HepG2 (cell line): ENCODE results near the gene VSNL1. TPM values are rescaled to one million over a fixed set of nuclear protein-coding genes. Genes with fewer than 3 reads are reported as not detected.

Source experiments
- CCDC6 ChIP-seq: sonication (generic); formaldehyde crosslinking; IDR thresholded peaks from 2 replicates; pipeline ENCODE4 v1.8.1; 2022; ENCODE audit warnings: mild to moderate bottlenecking, missing genetic modification reagents, moderate library complexity
- KAT8 ChIP-seq: IDR thresholded peaks from 2 replicates; pipeline ENCODE4 v1.6.1; 2016; ENCODE audit warnings: missing genetic modification reagents, missing compliant biosample characterization
- KDM2A ChIP-seq: sonication (generic); formaldehyde crosslinking; IDR thresholded peaks from 2 replicates; pipeline ENCODE4 v1.4.0; 2020; ENCODE audit warnings: low read depth, missing genetic modification reagents, borderline replicate concordance
- KLF16 ChIP-seq, 2 experiments: sonication (generic) in 1 of 2; formaldehyde crosslinking in 1 of 2; IDR thresholded peaks; 2 replicates each; pipeline versions ENCODE4 v1.6.1 to v1.8.0; 2016 to 2023; ENCODE audit warnings: missing genetic modification reagents in 2 of 2, missing compliant biosample characterization in 1 of 2
- MAZ ChIP-seq, 2 experiments: sonication (generic) in 1 of 2; formaldehyde crosslinking in 1 of 2; IDR thresholded peaks; 2 replicates each; pipeline versions ENCODE4 v1.5.0 to v1.6.1; 2012 to 2020; ENCODE audit warnings: low read depth in 2 of 2, mild to moderate bottlenecking in 2 of 2, borderline replicate concordance in 1 of 2, improper control_type of control experiment in 1 of 2, low read length in 1 of 2, missing genetic modification reagents in 1 of 2, moderate library complexity in 1 of 2
- MXD4 ChIP-seq: IDR thresholded peaks from 2 replicates; pipeline ENCODE4 v1.6.1; 2016; ENCODE audit warnings: mild to moderate bottlenecking, missing biosample characterization, missing genetic modification reagents
- MXI1 ChIP-seq: IDR thresholded peaks from 3 replicates; pipeline ENCODE4 v1.6.1; 2012; ENCODE audit warnings: low read depth, low read length, inconsistent platforms, borderline replicate concordance
- SKI ChIP-seq: fragments of 450-650 bp; IDR thresholded peaks from one replicate; pipeline ENCODE4 v1.6.1; 2018; ENCODE audit warnings: mild to moderate bottlenecking; ENCODE audit not compliant: partially characterized antibody
- SMC3 ChIP-seq: IDR thresholded peaks from 2 replicates; pipeline ENCODE4 v1.6.1; 2011; ENCODE audit warnings: low read length, improper control_type of control experiment
- SNRNP70 ChIP-seq: fragments of 200-400 bp; formaldehyde crosslinking; IDR thresholded peaks from 2 replicates; pipeline ENCODE4 v1.6.1; 2017; ENCODE audit warnings: mild to moderate bottlenecking, low read depth, low read length, moderate library complexity
- SYNCRIP ChIP-seq: fragments of 200-400 bp; formaldehyde crosslinking; IDR thresholded peaks from 2 replicates; pipeline ENCODE4 v1.6.1; 2018; ENCODE audit warnings: mild to moderate bottlenecking, low read depth, low read length; ENCODE audit not compliant: insufficient read depth
- TBX2 ChIP-seq: sonication (generic); formaldehyde crosslinking; IDR thresholded peaks from 2 replicates; pipeline ENCODE4 v1.5.0; 2020; ENCODE audit warnings: missing genetic modification reagents, mild to moderate bottlenecking, borderline replicate concordance
- THRA ChIP-seq: sonication (generic); formaldehyde crosslinking; IDR thresholded peaks from 2 replicates; pipeline ENCODE4 v1.4.0; 2020; ENCODE audit warnings: missing genetic modification reagents, borderline replicate concordance
- ZBTB25 ChIP-seq: IDR thresholded peaks from 2 replicates; pipeline ENCODE4 v1.6.1; 2018; ENCODE audit warnings: missing genetic modification reagents
- ZFP91 ChIP-seq: sonication (generic); formaldehyde crosslinking; IDR thresholded peaks from 2 replicates; pipeline ENCODE4 v1.9.0; 2022; ENCODE audit warnings: missing genetic modification reagents, mild to moderate bottlenecking, borderline replicate concordance
- ZNF24 ChIP-seq: fragments of 450-650 bp; IDR thresholded peaks from 2 replicates; pipeline ENCODE4 v1.6.1; 2017; ENCODE audit warnings: antibody characterized with exemption, mild to moderate bottlenecking
- ZNF281 ChIP-seq: sonication (generic); formaldehyde crosslinking; IDR thresholded peaks from 2 replicates; pipeline ENCODE4 v1.4.0; 2020; ENCODE audit warnings: missing genetic modification reagents, borderline replicate concordance
- ZNF333 ChIP-seq: sonication (generic); formaldehyde crosslinking; IDR thresholded peaks from 2 replicates; pipeline ENCODE4 v1.4.0; 2020; ENCODE audit warnings: mild to moderate bottlenecking, missing genetic modification reagents, borderline replicate concordance
- ZNF33A ChIP-seq: sonication (generic); formaldehyde crosslinking; IDR thresholded peaks from 2 replicates; pipeline ENCODE4 v1.5.1; 2020; ENCODE audit warnings: missing genetic modification reagents, mild to moderate bottlenecking, moderate library complexity, borderline replicate concordance
- ZNF572 ChIP-seq: sonication (generic); formaldehyde crosslinking; IDR thresholded peaks from 2 replicates; pipeline ENCODE4 v1.5.1; 2020; ENCODE audit warnings: mild to moderate bottlenecking, missing genetic modification reagents
- ZNF761 ChIP-seq: sonication (generic); formaldehyde crosslinking; conservative IDR thresholded peaks from 2 replicates; pipeline ENCODE4 v1.4.0; 2020; ENCODE audit warnings: mild to moderate bottlenecking, missing genetic modification reagents
- ZNF781 ChIP-seq: sonication (generic); formaldehyde crosslinking; IDR thresholded peaks from 2 replicates; pipeline ENCODE4 v1.5.1; 2020; ENCODE audit warnings: borderline replicate concordance, mild to moderate bottlenecking, missing genetic modification reagents; ENCODE audit errors: not compliant biosample characterization
- ZSCAN21 ChIP-seq: sonication (generic); formaldehyde crosslinking; IDR thresholded peaks from 2 replicates; pipeline ENCODE4 v1.8.0; 2022; ENCODE audit warnings: mild to moderate bottlenecking, missing genetic modification reagents, moderate library complexity, borderline replicate concordance
- ZSCAN29 ChIP-seq: sonication (generic); formaldehyde crosslinking; conservative IDR thresholded peaks from 2 replicates; pipeline ENCODE4 v1.4.0; 2020; ENCODE audit warnings: mild to moderate bottlenecking, missing genetic modification reagents
- polyA plus RNA-seq, 8 experiments: library from polyadenylated mRNA; depleted of rRNA in 3 of 8; stranded (reverse) in 7 of 8; unstranded in 1 of 8; fragments of >200 nt; fragmentation: Illumina TruSeq in 4 of 8; extraction: Trizol in 4 of 8; gene quantifications; 2 replicates each; pipeline versions ENCODE4 v1.2.1 to v1.2.3, GENCODE V29; 2011 to 2016; ENCODE audit warnings: low read depth in 4 of 8, missing spikeins in 1 of 8, mixed read lengths in 1 of 8; ENCODE audit not compliant: insufficient read depth in 1 of 8
- total RNA-seq, 5 experiments: library from RNA; depleted of rRNA; stranded (reverse); fragments of >200 nt; fragmentation: Illumina TruSeq; extraction: Trizol; gene quantifications; 2 replicates each; pipeline ENCODE4 v1.2.3, GENCODE V29; 2016; ENCODE audit warnings: low read depth in 1 of 5

VSNL1 gene
- total and polyA plus RNA-seq, 2 of the 13 experiments (the other 11 are each of a cell fraction or from before 2014, with no cell fraction given) = 63.2 to 95.9 TPM

GRCh38 chr2:17557596-17557995 lies 17.1 kb downstream of the VSNL1 start (continued):
- TF ChIP-seq ZNF333 = no peak
- TF ChIP-seq SYNCRIP = no peak
- no peak for TF ChIP-seq ZNF33A (CRISPR knock-in tag)
- no peak for TF ChIP-seq SMC3
- TF ChIP-seq KLF16 (CRISPR knock-in tag; IDR thresholded peaks at IDR 0.05) = 0 out of 4 replicates have a peak, but pooled peaks of 1 of the 2 experiments have one; percentile 26
- TF ChIP-seq SKI = no peak
- no peak for TF ChIP-seq SNRNP70
- no peak for TF ChIP-seq MXD4 (CRISPR knock-in tag)
- no peak for TF ChIP-seq CCDC6
- no peak for TF ChIP-seq KDM2A (CRISPR knock-in tag)
- TF ChIP-seq THRA (CRISPR knock-in tag) = 0 out of 2 replicates have a peak, but pooled peaks have one; percentile 16
- TF ChIP-seq ZNF572 (CRISPR knock-in tag) = no peak
- no peak for TF ChIP-seq ZNF281 (CRISPR knock-in tag)
- TF ChIP-seq MAZ (IDR thresholded peaks at IDR 0.05; ENCODE audit: borderline replicate concordance, low read depth, low read length) = no peak
- TF ChIP-seq MAZ (CRISPR knock-in tag; IDR thresholded peaks at IDR 0.05; ENCODE audit: low read depth) = no peak
- TF ChIP-seq ZBTB25 (CRISPR knock-in tag) = no peak
- no peak for TF ChIP-seq ZSCAN29 (CRISPR knock-in tag)
- no peak for TF ChIP-seq ZNF761 (CRISPR knock-in tag)
- no peak for TF ChIP-seq ZFP91 (CRISPR knock-in tag)
- 0 out of 2 replicates have a peak, but pooled peaks have one; percentile 23 for TF ChIP-seq TBX2 (CRISPR knock-in tag)
- TF ChIP-seq ZSCAN21 (CRISPR knock-in tag) = no peak
- TF ChIP-seq MXI1 = no peak
- no peak for TF ChIP-seq ZNF24
- TF ChIP-seq KAT8 (CRISPR knock-in tag) = no peak
- no peak for TF ChIP-seq ZNF781 (CRISPR knock-in tag)
